HG02938 (cell line): ENCODE results near the gene MROH9.

Experiments
- ATAC-seq: cut with Tn5 transposase; IDR thresholded peaks from one replicate; pipeline ENCODE4 v1.9.1; 2021; ENCODE audit warnings: mild to moderate bottlenecking, moderate library complexity; ENCODE audit not compliant: unreplicated experiment

The MROH9 gene

GRCh38 chr1:170964506-170964905 is 29.2 kb downstream of the MROH9 start:
- ATAC-seq: no peak

GRCh38 chr1:170967042-170967910 is 31.9 kb downstream of the MROH9 start:
- ATAC-seq: peak; percentile 75

GRCh38 chr1:170970256-170970655 is 34.9 kb downstream of the MROH9 start:
- ATAC-seq: no peak

DNA sequence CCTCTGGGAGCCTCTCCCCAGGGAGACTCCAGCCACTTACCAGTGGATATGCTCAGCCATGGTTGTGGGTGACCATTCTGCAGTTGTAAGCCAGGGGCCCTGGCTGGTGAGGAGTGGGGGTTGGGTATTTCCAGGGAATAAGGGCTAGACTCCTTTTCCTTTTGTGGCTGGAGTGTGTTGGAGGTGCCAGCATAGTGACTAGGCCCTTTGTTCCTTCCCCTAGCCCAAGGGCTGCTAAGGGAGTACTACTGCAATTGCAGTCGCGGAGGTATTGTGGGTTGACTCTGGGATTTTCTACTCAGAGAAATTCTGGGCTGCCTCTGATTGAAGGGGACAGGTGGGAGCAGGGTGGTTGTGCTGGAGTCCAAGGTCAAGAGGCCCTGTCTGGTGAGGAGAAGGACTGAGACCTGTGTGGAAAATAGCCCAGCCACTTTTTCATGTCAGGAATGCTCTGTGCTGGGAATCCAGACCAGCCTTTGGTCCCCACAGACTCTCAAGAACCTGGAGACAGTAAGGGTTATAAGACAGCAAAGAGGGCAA is 43.1 kb downstream of the MROH9 start:
- no peak for ATAC-seq

GRCh38 chr1:170985406-170985805 is 50.1 kb downstream of the MROH9 start:
- ATAC-seq: no peak

GRCh38 chr1:170986901-170987300 is 51.6 kb downstream of the MROH9 start:
- ATAC-seq: no peak

- no peak for ATAC-seq
Measured at GRCh38 chr1:170987424-170987823, 52.1 kb downstream of the MROH9 start.

DNA sequence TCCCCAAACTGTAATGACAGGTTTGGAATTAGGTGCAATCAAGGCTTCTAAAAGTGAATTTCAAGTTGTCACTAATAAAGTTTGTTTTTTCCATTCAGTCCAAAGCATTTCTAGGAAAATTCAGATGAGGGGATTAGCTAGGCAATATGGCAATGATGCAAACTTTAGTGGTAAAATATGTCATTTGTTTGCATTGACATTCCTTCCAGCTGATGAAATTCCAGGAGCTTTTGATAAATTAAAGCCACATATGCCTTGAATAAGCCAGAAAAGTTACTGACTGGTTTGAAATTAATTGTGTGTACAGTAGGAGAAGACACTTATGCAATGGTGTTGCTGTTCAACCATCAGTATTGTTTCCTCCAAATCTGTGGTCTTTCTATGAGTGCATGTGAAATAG is 57.8 kb downstream of the MROH9 start:
- no peak for ATAC-seq

GRCh38 chr1:170993717-170994116 is 58.4 kb downstream of the MROH9 start:
- no peak for ATAC-seq

DNA sequence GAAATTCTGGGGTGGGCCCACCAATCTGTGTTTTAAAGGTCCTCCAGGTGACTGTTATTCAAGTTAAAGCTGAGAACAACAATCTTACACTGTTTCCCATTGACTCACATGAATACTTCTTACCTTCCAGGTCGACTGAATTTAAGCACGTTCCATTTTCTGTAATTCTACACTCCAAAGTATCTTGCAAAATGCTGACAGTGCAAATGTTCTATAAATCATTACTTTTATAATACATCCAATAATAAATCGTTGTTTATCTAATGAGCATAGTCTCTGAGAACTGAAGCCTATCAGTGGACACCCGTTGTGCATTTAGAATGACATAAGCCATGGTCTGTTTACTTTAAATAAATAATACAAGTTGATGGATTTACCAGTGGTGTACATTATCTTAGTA is 79.5 kb downstream of the MROH9 start:
- no peak for ATAC-seq

DNA sequence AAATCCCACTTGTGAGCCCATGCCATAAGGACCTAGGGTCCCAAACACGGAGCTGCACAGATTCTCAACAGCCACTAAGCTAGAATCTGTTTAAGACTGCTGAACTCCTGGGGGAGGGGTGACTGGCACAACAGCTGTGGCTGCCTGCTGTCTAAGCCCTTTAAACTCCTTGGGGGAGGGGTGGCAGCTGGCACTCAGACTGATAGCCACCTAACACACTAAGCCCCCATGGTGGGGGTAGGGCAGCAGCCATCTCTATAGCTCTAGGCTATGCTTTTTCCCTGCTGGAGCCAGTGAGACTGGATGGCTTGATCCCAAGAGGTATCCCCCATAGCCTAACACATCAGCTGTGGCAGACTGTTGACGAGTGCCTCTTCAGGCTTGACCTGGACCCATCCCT is 82.1 kb downstream of the MROH9 start:
- no peak for ATAC-seq

- no peak for ATAC-seq
Measured at GRCh38 chr1:171019971-171020370, 84.6 kb downstream of the MROH9 start.

DNA sequence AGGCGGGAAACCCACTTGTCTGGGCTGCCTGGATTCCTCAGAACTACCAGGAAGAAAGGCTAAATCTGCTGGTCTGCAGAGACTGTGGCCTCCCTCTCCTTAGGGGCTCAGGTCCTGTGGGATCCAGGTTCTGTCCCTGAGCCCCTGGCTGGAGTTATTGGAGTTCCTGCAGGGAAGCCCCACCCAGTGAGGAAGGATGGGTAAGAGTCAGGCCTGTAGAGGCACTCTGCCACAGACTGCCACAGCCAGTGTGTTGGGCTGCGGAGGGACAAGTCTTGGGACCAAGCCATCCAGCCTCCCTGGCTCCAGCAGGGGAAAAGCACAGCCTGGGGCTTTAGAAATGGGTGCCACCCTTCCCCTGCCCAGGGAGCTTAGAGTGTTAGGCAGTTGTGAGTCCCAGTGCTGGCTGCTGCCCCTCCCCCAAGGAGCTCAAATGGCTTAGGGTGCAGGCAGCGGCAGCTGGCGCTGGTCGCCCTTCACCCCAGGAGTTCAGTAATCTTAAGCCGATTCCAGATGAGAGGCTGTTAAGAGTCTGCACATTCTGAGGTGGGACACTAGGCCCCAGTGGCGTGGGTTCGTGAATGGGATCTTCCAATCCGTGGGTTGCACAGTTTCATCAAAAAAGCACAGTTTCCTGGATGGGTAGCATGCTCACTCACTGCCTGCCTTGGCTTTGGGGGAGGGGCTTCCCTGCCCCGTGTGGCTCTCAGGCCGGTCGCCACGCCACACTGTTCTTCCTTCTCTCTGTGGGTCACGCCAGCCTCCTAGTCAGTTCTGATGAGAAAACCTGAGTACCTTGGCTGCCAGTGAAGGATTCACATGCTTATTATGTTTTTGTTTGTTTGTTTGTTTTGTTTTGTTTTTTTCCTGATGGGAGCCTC is 97.7 kb downstream of the MROH9 start:
- ATAC-seq: no peak

DNA sequence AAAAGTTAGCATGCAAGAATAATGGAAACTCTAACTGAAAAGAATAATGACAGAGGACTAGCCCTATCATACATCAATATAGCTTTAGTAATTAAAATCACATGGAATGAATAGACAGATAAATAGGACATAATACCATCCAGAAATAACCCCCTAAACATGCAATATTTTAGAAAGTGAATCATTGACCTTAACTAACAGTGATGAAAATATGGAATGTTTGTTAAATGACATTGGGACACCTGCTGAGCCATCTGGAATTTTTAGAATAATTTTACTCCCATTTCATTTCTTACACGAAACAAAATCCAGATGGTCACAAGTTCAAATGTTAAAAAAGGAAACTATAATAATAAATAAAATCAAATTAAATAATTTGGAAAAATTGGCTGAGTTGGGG is 102.3 kb downstream of the MROH9 start:
- no peak for ATAC-seq

DNA sequence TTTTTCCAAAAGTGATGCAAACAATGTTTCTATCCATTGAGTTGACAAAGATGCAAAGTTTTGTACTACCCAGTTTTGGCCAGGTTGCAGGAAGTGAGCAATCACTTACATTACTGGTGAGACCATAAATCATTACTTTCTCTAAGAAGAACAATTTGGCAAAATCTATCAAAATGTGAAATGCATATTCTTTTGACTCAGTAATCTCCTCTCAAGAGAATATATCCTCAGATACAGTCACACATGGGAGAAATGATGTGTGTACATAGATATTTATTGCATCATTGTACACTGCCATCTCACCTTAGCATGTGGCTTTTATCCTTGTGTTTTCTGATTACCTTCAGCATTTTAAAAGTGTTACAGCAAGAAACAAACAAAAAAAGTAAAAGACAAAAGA is 103.0 kb downstream of the MROH9 start:
- ATAC-seq: no peak

- no peak for ATAC-seq
Measured at GRCh38 chr1:171048014-171048413, 112.7 kb downstream of the MROH9 start.

- ATAC-seq: no peak
Measured at GRCh38 chr1:171052977-171053376, 117.6 kb downstream of the MROH9 start.

DNA sequence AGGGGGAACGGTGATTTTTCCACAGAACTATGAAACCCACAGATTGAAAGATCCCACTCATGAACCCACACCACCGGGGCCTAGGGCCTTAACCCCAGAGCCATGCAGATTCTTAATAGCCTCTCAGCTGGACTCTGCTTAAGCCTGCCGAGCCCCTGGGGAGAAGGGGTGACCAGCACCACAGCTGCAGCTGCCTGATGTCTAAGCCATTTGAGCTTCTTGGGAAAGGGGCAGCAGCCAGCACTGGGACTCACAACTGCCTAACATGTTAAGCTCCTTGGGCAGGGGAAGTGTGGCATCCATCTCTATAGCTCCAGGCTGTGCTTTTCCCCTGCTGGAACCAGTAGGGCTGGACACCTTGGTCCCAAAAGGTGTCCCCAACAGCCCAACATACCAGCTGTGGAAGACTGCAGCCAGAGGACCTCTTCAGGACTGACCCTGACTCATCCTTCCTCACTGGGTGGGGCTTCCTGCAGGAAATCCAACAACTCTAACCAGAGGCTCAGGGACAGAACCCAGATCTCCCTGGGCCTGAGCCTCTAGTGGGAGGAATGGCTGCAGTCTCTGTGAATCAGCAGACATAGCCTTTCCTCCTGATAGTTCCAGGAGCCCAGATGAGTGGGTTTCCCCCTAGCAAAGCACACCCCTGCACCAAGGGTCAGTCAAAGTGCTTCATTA is 120.8 kb downstream of the MROH9 start:
- no peak for ATAC-seq

GRCh38 chr1:171061425-171062143 is 126.2 kb downstream of the MROH9 start:
- no peak for ATAC-seq

DNA sequence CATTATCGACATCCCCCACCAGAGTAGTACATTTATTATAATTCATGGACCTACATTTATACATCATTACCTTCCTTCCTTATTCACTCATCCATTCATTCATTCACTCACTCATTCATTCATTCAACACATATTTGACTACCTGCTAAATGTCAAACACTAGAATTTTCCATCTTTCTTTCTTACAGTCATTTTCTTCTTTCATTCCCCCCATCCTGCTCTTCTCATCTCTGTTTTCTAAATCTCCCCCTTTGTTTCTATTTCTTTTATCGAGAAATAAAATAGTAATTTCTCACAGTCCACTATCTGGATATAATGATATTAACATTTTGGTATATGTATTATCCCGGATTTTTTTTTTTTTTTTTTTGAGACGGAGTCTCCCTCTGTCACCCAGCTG is 127.6 kb downstream of the MROH9 start:
- ATAC-seq: no peak
